Daoy (cell line): ENCODE results near the gene ZNF80. TPM values are rescaled to one million over a fixed set of nuclear protein-coding genes. Genes with fewer than 3 reads are reported as not detected.

ENCODE experiments used
- DNase-seq: peaks from one replicate; pipeline ENCODE4 v3.0.0-alpha.2; 2015; ENCODE audit warnings: low read depth
- total RNA-seq: library from RNA; depleted of rRNA; stranded (reverse); fragments of >200 nt; shearing (Covaris generic); gene quantifications from 2 replicates; pipeline ENCODE4 v1.2.3, GENCODE V29; 2014; rRNA removed

Gene ZNF80
- total RNA-seq, 1 experiment from 2014 or later = not detected

DNA sequence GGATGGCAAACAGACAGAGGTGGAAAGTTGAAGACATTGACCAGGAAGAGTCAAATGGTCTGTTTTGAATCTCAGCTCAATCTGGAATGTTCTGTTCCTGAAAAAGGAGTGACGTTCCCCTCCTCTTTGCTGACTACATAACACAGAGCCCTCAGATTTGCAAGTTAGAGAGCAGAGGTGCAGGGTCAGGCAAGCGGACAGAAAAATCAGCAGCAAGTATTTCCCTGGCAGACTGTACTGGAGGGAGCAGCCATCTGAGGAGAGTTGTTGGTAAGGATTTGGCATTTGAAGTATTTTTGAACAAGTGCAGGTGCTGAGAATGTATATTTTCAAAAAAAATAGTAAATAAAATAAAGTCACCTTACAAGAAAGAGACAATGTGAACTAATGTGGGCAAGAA lies 17.6 kb downstream of the ZNF80 start:
- no peak for DNase-seq

- DNase-seq = no peak
These were observed 18.7 kb downstream of the ZNF80 start for GRCh38 chr3:114218578-114219185.

DNA sequence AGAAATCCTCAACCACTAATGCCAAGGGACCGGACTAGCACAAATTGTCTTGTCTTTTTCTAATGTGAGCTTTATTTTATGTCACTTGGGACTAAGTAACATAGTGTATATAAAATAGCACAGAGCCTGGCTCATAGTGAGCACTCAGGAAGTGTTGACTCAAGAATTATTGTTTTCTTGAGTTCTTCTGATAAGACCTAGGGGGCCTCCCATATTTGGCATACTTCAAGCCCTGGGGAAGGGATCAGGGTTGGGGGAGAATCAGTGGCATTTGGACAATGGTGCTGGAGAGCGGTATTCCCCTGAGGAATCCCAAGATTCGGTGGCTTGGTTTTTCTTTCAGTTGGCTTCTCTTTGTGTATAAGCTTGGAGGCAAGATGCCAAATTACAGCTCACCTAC lies 19.4 kb downstream of the ZNF80 start:
- DNase-seq = peak; percentile 35

DNA sequence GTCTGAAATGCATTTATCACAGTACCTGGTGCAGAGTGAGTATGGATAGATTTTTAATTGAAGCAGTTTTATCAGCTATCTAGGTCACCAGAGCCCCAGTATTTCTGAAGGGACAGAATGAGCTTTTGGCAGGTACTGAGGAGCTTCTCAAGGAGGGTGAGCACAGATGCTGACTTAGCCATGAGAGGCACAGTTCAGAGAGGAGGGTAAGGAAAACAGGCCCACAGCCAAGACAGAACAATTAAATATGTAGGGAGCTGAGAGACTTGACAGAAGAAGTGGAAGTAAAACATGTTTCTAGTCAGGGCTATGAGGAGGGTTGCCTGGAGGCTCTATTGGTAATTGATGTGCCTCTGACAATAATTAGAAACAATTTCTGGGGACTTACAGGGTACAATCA lies 20.1 kb downstream of the ZNF80 start:
- no peak for DNase-seq

GRCh38 chr3:114216186-114216970 lies 21.0 kb downstream of the ZNF80 start:
- DNase-seq = peak; percentile 60

GRCh38 chr3:114214542-114215341 lies 22.6 kb downstream of the ZNF80 start:
- no peak for DNase-seq

DNA sequence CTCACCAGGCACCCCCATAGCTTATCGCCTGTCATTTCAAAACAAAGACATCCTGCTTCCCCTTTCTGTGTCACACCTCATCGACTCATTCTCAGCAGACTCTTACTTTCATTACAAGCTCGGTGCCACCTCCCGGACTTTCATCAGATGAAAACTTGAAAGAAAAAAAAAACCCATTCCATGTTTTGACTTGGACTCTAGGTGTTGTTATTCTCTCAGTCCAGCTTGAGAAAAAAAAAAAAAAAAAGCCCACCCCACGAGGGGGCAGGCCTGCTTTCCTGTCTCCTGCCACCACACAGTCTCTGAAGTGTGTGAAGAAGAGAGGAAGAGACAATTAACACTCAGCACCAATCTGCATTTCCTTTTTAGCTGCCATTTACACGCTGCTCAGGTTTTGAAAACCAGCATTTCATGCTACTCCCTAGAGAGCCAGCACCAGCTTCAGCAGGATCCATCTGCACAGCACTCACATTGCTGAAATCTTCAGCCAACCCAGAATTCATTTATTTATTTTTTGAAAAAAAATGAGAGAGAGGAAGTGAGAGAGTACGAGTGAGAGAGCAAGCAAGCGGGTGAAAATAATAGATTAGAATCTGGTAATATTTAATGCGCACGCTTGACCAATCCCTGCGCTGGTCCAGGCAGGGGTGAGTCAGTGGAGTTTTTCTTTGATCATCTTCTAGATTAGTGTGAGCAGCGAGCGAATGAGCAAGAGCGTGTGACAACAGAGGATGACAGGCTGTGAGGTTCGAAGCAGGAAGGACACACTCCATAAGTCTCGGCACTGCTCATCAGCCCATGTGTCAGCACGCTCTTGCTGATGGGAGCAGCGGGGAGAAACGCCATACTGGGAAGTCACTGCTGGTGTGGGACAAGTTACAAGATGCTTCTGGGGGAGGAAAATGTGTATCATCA lies 23.5 kb downstream of the ZNF80 start:
- peak; percentile 85 for DNase-seq

DNA sequence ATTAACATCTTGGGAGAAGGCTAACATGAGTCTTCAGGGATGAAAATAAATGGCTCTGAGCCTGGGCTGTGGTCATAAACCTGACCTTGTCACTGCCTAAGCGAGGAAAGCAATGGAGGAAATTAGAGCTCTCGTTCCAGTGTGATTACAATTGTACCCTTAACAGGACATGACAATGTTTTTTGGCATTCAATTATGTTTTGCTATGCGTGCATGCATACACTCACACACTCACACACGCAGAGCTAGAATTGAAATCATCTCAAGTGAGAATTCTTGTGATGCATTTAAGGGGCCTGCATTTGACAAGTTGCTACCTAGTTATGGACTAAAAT lies 24.1 kb downstream of the ZNF80 start:
- DNase-seq = peak; percentile 28

GRCh38 chr3:114212646-114213045 lies 24.7 kb downstream of the ZNF80 start:
- no peak for DNase-seq

DNA sequence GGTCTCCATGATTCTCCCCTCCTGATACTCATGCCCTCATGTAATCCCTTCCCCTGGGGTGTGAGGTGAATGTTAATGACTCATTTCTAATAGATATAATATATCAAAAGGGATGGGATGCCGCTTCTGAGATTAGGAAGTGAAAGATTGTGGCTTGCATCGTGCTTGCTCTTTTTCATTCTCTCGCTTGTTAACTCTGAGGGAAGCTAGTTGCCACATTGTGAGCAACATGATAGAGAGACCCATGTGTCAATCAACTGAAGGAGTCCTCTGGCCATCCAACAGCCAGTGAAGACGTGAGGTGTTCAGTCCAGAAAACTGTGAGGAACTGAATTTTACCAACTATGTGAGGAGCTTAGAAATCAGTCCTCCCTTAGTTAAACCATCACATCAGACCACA lies 29.6 kb downstream of the ZNF80 start:
- no peak for DNase-seq

- no peak for DNase-seq
These were observed 31.0 kb downstream of the ZNF80 start for GRCh38 chr3:114206342-114206741.

GRCh38 chr3:114205541-114205940 lies 31.8 kb downstream of the ZNF80 start:
- no peak for DNase-seq

- no peak for DNase-seq
These were observed 42.6 kb downstream of the ZNF80 start for GRCh38 chr3:114194750-114195149.

GRCh38 chr3:114192136-114192535 lies 45.2 kb downstream of the ZNF80 start:
- DNase-seq = no peak

- DNase-seq = no peak
These were observed 50.9 kb downstream of the ZNF80 start for GRCh38 chr3:114186501-114186900.

Other genes starting within 250 kb of the ZNF80 start
- gene CCDC191, start 181.1 kb downstream of the ZNF80 start, total RNA-seq = 1.1 and 2.7 TPM in 2 replicates
- gene QTRT2, start 180.8 kb downstream of the ZNF80 start, total RNA-seq = 37.0 and 82.4 TPM in 2 replicates
- not detected in 2 replicates for gene DRD3, start 58.5 kb downstream of the ZNF80 start, total RNA-seq
- not detected in 2 replicates for gene TIGIT, start 56.5 kb upstream of the ZNF80 start, total RNA-seq